IMR-90 (cell line): ENCODE data around the gene PRDM15. TPM values are rescaled to one million over a fixed set of nuclear protein-coding genes. Genes with fewer than 3 reads are reported as not detected.

Experiments used
- ATAC-seq: fragments of 200-7000 bp; cut with Tn5 transposase; 2 replicates; pipeline ENCODE4 v1.9.1; 2020; ENCODE audit warnings: low read depth, mild to moderate bottlenecking, moderate library complexity
- BruUV-seq: library from RNA; stranded (reverse); fragments of 400-500 nt; replicated peaks from 2 replicates; lab custom pipeline; 2021; lab: Mats Ljungman, UMichigan
- CTCF ChIA-PET: fragments of 300-600 bp; formaldehyde crosslinking; extraction: SDS; loops from one replicate; lab custom pipeline; 2021; ENCODE audit warnings: antibody characterized with exemption; lab: Yijun Ruan, JAX
- POLR2A ChIA-PET: fragments of 300-600 bp; sonication (Branson Sonifier 250); formaldehyde crosslinking; loops from one replicate; lab custom pipeline; 2022; ENCODE audit warnings: antibody characterized with exemption; ENCODE audit not compliant: unreplicated experiment; lab: Charles Lee
- DNase-seq: peaks from one replicate; pipeline ENCODE4 v3.0.0; 2013
- H2AFZ ChIP-seq: replicated peaks from 2 replicates; pipeline ENCODE3; 2013; ENCODE audit warnings: low read length, mild to moderate bottlenecking; ENCODE audit not compliant: poor library complexity
- H2AK5ac ChIP-seq: 2 replicates; pipeline ENCODE4 v1.6.1; 2013; ENCODE audit warnings: low read depth, low read length, inconsistent platforms
- H2AK9ac ChIP-seq: replicated peaks from 2 replicates; pipeline ENCODE3; 2013; ENCODE audit warnings: mild to moderate bottlenecking, low read depth, low read length, moderate library complexity; ENCODE audit not compliant: poor library complexity
- H2BK120ac ChIP-seq: 2 replicates; pipeline ENCODE4 v1.6.1; 2013; ENCODE audit warnings: low read depth, low read length, inconsistent platforms
- H2BK15ac ChIP-seq: 3 replicates; pipeline ENCODE4 v1.6.1; 2013; ENCODE audit warnings: low read depth, low read length, inconsistent platforms
- H2BK20ac ChIP-seq: 2 replicates; pipeline ENCODE4 v1.6.1; 2013; ENCODE audit warnings: low read depth, mild to moderate bottlenecking, inconsistent platforms, low read length, moderate library complexity
- H2BK5ac ChIP-seq: 2 replicates; pipeline ENCODE4 v1.6.1; 2013; ENCODE audit warnings: mild to moderate bottlenecking, low read depth, low read length, inconsistent platforms; ENCODE audit not compliant: poor library complexity, severe bottlenecking
- H3K14ac ChIP-seq: replicated peaks from 2 replicates; pipeline ENCODE4 v1.6.1; 2013; ENCODE audit warnings: low read depth, low read length, inconsistent platforms
- H3K18ac ChIP-seq: 2 replicates; pipeline ENCODE4 v1.6.1; 2013; ENCODE audit warnings: low read depth, low read length, control low read depth
- H3K23ac ChIP-seq: 2 replicates; pipeline ENCODE4 v1.6.1; 2013; ENCODE audit warnings: low read depth, low read length, inconsistent platforms
- H3K27ac ChIP-seq: 2 replicates; pipeline ENCODE4 v1.5.1; 2013; ENCODE audit warnings: mild to moderate bottlenecking, control low read depth, low read length; ENCODE audit not compliant: insufficient read depth
- H3K27me3 ChIP-seq: 2 replicates; pipeline ENCODE4 v1.6.1; 2013; ENCODE audit warnings: low read length; ENCODE audit not compliant: control insufficient read depth, insufficient read depth
- H3K36me3 ChIP-seq: 2 replicates; pipeline ENCODE4 v1.6.1; 2013; ENCODE audit warnings: low read length, mixed read lengths; ENCODE audit not compliant: control insufficient read depth, insufficient read depth
- H3K4ac ChIP-seq: 2 replicates; pipeline ENCODE4 v1.6.1; 2013; ENCODE audit warnings: low read depth, low read length, inconsistent platforms
- H3K4me1 ChIP-seq: 2 replicates; pipeline ENCODE4 v1.6.1; 2013; ENCODE audit warnings: low read length, mixed read lengths; ENCODE audit not compliant: control insufficient read depth, insufficient read depth
- H3K4me2 ChIP-seq: 2 replicates; pipeline ENCODE4 v1.6.1; 2013; ENCODE audit warnings: low read depth, mild to moderate bottlenecking, control low read depth, low read length, moderate library complexity
- H3K4me3 ChIP-seq: 2 replicates; pipeline ENCODE4 v1.5.1; 2013; ENCODE audit warnings: low read depth, mild to moderate bottlenecking, control low read depth, low read length, moderate library complexity; ENCODE audit not compliant: insufficient read depth
- H3K56ac ChIP-seq: 2 replicates; pipeline ENCODE4 v1.6.1; 2013; ENCODE audit warnings: low read length, inconsistent platforms; ENCODE audit not compliant: insufficient read depth; ENCODE audit errors: extremely low read depth
- H3K79me1 ChIP-seq, 2 experiments: 2 replicates each; pipeline ENCODE4 v1.6.1; 2013; ENCODE audit warnings: low read length in 2 of 2, inconsistent platforms in 1 of 2, low read depth in 1 of 2
- H3K9ac ChIP-seq: 2 replicates; pipeline ENCODE4 v1.6.1; 2013; ENCODE audit warnings: low read depth, low read length, control low read depth
- H3K9me1 ChIP-seq: 2 replicates; pipeline ENCODE4 v1.6.1; 2013; ENCODE audit warnings: low read length, inconsistent platforms; ENCODE audit not compliant: insufficient read depth
- H3K9me3 ChIP-seq: 2 replicates; pipeline ENCODE4 v1.6.1; 2013; ENCODE audit warnings: low read length; ENCODE audit not compliant: control insufficient read depth, insufficient read depth
- H4K20me1 ChIP-seq: 2 replicates; pipeline ENCODE4 v1.6.1; 2013; ENCODE audit warnings: low read length, inconsistent platforms; ENCODE audit not compliant: insufficient read depth
- H4K5ac ChIP-seq: 2 replicates; pipeline ENCODE4 v1.6.1; 2013; ENCODE audit warnings: mild to moderate bottlenecking, low read depth, low read length, control low read depth
- H4K8ac ChIP-seq, 2 experiments: 2 replicates each; pipeline ENCODE4 v1.6.1; 2013; ENCODE audit warnings: low read depth in 2 of 2, low read length in 2 of 2, control low read depth in 1 of 2, inconsistent platforms in 1 of 2
- H4K91ac ChIP-seq: 2 replicates; pipeline ENCODE4 v1.6.1; 2013; ENCODE audit warnings: low read depth, low read length, inconsistent platforms; ENCODE audit not compliant: insufficient read depth
- CEBPB ChIP-seq: IDR thresholded peaks from 2 replicates; pipeline ENCODE4 v1.6.1; 2012; ENCODE audit warnings: low read depth, low read length, improper control_type of control experiment
- CHD1 ChIP-seq: IDR thresholded peaks from 2 replicates; pipeline ENCODE4 v1.6.1; 2012; ENCODE audit warnings: low read depth, low read length, improper control_type of control experiment
- FOS ChIP-seq: fragments of 150-350 bp; IDR thresholded peaks from 2 replicates; pipeline ENCODE4 v1.6.1; 2016; ENCODE audit warnings: low read depth, low read length
- MAFK ChIP-seq: IDR thresholded peaks from 2 replicates; pipeline ENCODE4 v1.6.1; 2012; ENCODE audit warnings: low read depth, low read length, improper control_type of control experiment
- MAZ ChIP-seq: IDR thresholded peaks from 2 replicates; pipeline ENCODE4 v1.6.1; 2012; ENCODE audit warnings: low read depth, mild to moderate bottlenecking, low read length, improper control_type of control experiment, moderate library complexity, borderline replicate concordance
- MXI1 ChIP-seq: IDR thresholded peaks from 2 replicates; pipeline ENCODE4 v1.6.1; 2012; ENCODE audit warnings: low read depth, mild to moderate bottlenecking, low read length, moderate library complexity, borderline replicate concordance
- NFE2L2 ChIP-seq: fragments of 150-350 bp; IDR thresholded peaks from 2 replicates; pipeline ENCODE4 v1.6.1; 2016; ENCODE audit warnings: low read depth, mild to moderate bottlenecking, low read length
- POLR2A ChIP-seq: IDR thresholded peaks from 2 replicates; pipeline ENCODE4 v1.6.1; 2012; ENCODE audit warnings: mild to moderate bottlenecking, low read depth, low read length
- RAD21 ChIP-seq: IDR thresholded peaks from 2 replicates; pipeline ENCODE4 v1.6.1; 2012; ENCODE audit warnings: low read length, improper control_type of control experiment
- RCOR1 ChIP-seq: IDR thresholded peaks from 2 replicates; pipeline ENCODE4 v1.6.1; 2012; ENCODE audit warnings: mild to moderate bottlenecking, low read length, improper control_type of control experiment; ENCODE audit not compliant: insufficient replicate concordance
- RFX5 ChIP-seq: IDR thresholded peaks from 2 replicates; pipeline ENCODE4 v1.8.0; 2012; ENCODE audit warnings: low read depth, mild to moderate bottlenecking, low read length, moderate library complexity
- SMC3 ChIP-seq: fragments of 150-350 bp; IDR thresholded peaks from 2 replicates; pipeline ENCODE4 v1.6.1; 2016; ENCODE audit warnings: low read depth, mild to moderate bottlenecking, antibody characterized with exemption, low read length, moderate library complexity
- WGBS, 2 experiments: methylation state at CpG; one replicate each; pipeline versions ENCODE4 v1.1.5 to v1.1.7; 2013; ENCODE audit warnings: missing lambda C conversion rate in 2 of 2; ENCODE audit not compliant: insufficient read length in 1 of 2; ENCODE audit errors: extremely low coverage in 2 of 2; 5-methylcytosine and 5-hydroxymethylcytosine counted together
- dilution Hi-C: fragments of 300-500 bp; cut with HindIII; formaldehyde crosslinking; loops from one replicate; pipeline ENCODE4 v1.14.3; 2018; ENCODE audit warnings: low sequenced_read_pairs; ENCODE audit not compliant: unreplicated experiment
- in situ Hi-C: fragments of 300-500 bp; cut with MboI; formaldehyde crosslinking; loops from 3 replicates; pipeline ENCODE4 v1.14.3; 2019; ENCODE audit warnings: low sequenced_read_pairs, inconsistent platforms, mixed read lengths
- intact Hi-C: fragments of 100-400 bp; cut with micrococcal nuclease; formaldehyde crosslinking; loops from 2 replicates; pipeline ENCODE4 v1.10.0; 2022
- polyA plus RNA-seq, 3 experiments: library from polyadenylated mRNA; depleted of rRNA; stranded (reverse); fragments of >200 nt; gene quantifications; 2 replicates each; pipeline ENCODE4 v1.2.3, GENCODE V29; 2012; ENCODE audit warnings: low replicate concordance in 1 of 3
- total RNA-seq: library from RNA; depleted of rRNA; stranded (reverse); fragments of >200 nt; gene quantifications from 2 replicates; pipeline ENCODE4 v1.2.3, GENCODE V29; 2012
- TF ChIP-seq, protein P1 (sequence below): conservative IDR thresholded peaks from 2 replicates; pipeline ENCODE4 v1.5.1; 2012; ENCODE audit warnings: mild to moderate bottlenecking, low read depth, low read length, improper control_type of control experiment
- TF ChIP-seq, protein P2 (sequence below): fragments of 150-350 bp; IDR thresholded peaks from 2 replicates; pipeline ENCODE4 v1.6.1; 2017; ENCODE audit warnings: mild to moderate bottlenecking, antibody characterized with exemption, low read length, low read depth
- TF ChIP-seq, protein P3 (sequence below): fragments of 150-350 bp; IDR thresholded peaks from 2 replicates; pipeline ENCODE4 v1.6.1; 2016; ENCODE audit warnings: low read depth, mild to moderate bottlenecking, low read length, moderate library complexity, borderline replicate concordance

The PRDM15 gene
- total and polyA plus RNA-seq, 2 of the 4 experiments (the other 2 are of a cell fraction), result 7.3 to 8.8 TPM

DNA sequence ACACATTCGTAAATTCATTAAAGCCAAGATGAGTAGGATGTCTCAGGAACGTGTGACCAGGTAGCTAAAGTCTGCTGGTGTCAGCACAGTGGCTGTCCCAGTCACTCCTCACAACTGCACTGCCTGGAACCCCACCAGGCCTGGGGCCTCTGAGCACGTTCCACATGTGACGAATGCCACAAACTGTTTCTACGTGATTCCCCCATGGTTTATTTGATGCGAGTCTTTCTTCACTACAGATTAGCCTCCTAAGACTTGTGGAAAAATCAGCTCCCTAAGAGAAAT, 33.2 kb downstream of the PRDM15 start:
- H3K27me3 ChIP-seq, result no peaks in the 10 kb centered on the region
- H4K91ac ChIP-seq, result no peak overlapping the region
- intact Hi-C loops, result no loop called here
- no peak overlapping the region for H3K56ac ChIP-seq
- WGBS, 2 experiments, result 68% methylated on average over 2 of the region's 6 CpGs; no CpG with 5 or more reads in 1 of the 2 experiments
- no peaks in the 10 kb centered on the region; the same call in 1 of the 2 replicates for H3K9me3 ChIP-seq
- H2AFZ ChIP-seq, result no peak overlapping the region
- no TSS peak for BruUV-seq
- dilution Hi-C loops, result no loop called here
- no peak overlapping the region for H2BK5ac ChIP-seq
- H3K23ac ChIP-seq, result no peak overlapping the region
- no peak overlapping the region for H2BK120ac ChIP-seq
- CTCF ChIA-PET, result no interaction called here
- in situ Hi-C loops, result no loop called here
- POLR2A ChIA-PET, result no interaction called here
- H2AK9ac ChIP-seq, result no peak overlapping the region
- H3K18ac ChIP-seq, result no peak overlapping the region
- no peak overlapping the region for H3K9ac ChIP-seq
- H3K4ac ChIP-seq, result no peak overlapping the region
- TF ChIP-seq, protein P1, sequence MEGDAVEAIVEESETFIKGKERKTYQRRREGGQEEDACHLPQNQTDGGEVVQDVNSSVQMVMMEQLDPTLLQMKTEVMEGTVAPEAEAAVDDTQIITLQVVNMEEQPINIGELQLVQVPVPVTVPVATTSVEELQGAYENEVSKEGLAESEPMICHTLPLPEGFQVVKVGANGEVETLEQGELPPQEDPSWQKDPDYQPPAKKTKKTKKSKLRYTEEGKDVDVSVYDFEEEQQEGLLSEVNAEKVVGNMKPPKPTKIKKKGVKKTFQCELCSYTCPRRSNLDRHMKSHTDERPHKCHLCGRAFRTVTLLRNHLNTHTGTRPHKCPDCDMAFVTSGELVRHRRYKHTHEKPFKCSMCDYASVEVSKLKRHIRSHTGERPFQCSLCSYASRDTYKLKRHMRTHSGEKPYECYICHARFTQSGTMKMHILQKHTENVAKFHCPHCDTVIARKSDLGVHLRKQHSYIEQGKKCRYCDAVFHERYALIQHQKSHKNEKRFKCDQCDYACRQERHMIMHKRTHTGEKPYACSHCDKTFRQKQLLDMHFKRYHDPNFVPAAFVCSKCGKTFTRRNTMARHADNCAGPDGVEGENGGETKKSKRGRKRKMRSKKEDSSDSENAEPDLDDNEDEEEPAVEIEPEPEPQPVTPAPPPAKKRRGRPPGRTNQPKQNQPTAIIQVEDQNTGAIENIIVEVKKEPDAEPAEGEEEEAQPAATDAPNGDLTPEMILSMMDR, result no peak
- no peak for TF ChIP-seq MXI1
- TF ChIP-seq RCOR1, result no peak
- TF ChIP-seq, protein P2, sequence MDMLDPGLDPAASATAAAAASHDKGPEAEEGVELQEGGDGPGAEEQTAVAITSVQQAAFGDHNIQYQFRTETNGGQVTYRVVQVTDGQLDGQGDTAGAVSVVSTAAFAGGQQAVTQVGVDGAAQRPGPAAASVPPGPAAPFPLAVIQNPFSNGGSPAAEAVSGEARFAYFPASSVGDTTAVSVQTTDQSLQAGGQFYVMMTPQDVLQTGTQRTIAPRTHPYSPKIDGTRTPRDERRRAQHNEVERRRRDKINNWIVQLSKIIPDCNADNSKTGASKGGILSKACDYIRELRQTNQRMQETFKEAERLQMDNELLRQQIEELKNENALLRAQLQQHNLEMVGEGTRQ, result no peak
- no peak for TF ChIP-seq POLR2A
- no peak for TF ChIP-seq CEBPB
- TF ChIP-seq RAD21, result no peak
- no peak for TF ChIP-seq FOS
- no peak for TF ChIP-seq RFX5
- TF ChIP-seq MAFK, result no peak
- TF ChIP-seq SMC3, result no peak
- TF ChIP-seq, protein P3, sequence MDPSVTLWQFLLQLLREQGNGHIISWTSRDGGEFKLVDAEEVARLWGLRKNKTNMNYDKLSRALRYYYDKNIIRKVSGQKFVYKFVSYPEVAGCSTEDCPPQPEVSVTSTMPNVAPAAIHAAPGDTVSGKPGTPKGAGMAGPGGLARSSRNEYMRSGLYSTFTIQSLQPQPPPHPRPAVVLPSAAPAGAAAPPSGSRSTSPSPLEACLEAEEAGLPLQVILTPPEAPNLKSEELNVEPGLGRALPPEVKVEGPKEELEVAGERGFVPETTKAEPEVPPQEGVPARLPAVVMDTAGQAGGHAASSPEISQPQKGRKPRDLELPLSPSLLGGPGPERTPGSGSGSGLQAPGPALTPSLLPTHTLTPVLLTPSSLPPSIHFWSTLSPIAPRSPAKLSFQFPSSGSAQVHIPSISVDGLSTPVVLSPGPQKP, result no peak
- TF ChIP-seq MAZ, result no peak
- TF ChIP-seq NFE2L2, result no peak
- TF ChIP-seq CHD1, result no peak
- no peaks in the 10 kb centered on the region for H3K4me1 ChIP-seq
- H3K14ac ChIP-seq, result no peak overlapping the region
- H2BK15ac ChIP-seq, result no peak overlapping the region
- no peak overlapping the region for H4K5ac ChIP-seq
- no peak overlapping the region for H3K4me2 ChIP-seq
- H4K8ac ChIP-seq, result no peak overlapping the region
- ATAC-seq (no peak), DNase-seq (no peak)
- H3K79me1 ChIP-seq, result 0 out of 4 replicates have a peak, but pooled peaks cover 0 to 4% of the 10 kb centered on the region in 2 experiments
- peaks cover 4% of the 10 kb centered on the region; the same call in 1 of the 2 replicates for H3K36me3 ChIP-seq
- H3K4me3 ChIP-seq, result no peak overlapping the region
- no peak overlapping the region for H3K27ac ChIP-seq
- H2BK20ac ChIP-seq, result no peak overlapping the region
- H4K20me1 ChIP-seq, result no peaks in the 10 kb centered on the region; the same call in 1 of the 2 replicates
- peaks cover 3% of the 10 kb centered on the region; the same call in 1 of the 2 replicates for H3K9me1 ChIP-seq
- no peak overlapping the region for H2AK5ac ChIP-seq
